ENCODE measurements around the gene CLOCK. TPM values are rescaled to one million over a fixed set of nuclear protein-coding genes. Genes with fewer than 3 reads are reported as not detected.
A peak's percentile ranks its signal among the peaks of the same experiment; 100 is the strongest.
"Not testable (repeated sequence)": the region's sequence is repeated elsewhere in the genome, so short reads cannot be mapped to it uniquely, and the experiment has no call there.

CLOCK gene
- 8.6 TPM for polyA plus RNA-seq (2013, experiment 1 of 2)
- polyA plus RNA-seq (2013, experiment 2 of 2) = 9.3 TPM

GRCh38 chr4:55546756-55547465, at the start of gene CLOCK:
Gene CLOCK, minus strand, starts transcription at chr4:55546909. Its CDS starts 64,124 bp downstream, at chr4:55482785.
- H2BK12ac ChIP-seq (ENCODE audit: low read length) = no peak within 1 kb of the TSS
- no peaks in the 10 kb centered on the region for H3K9me3 ChIP-seq (replicated peaks in 1 of 2; ENCODE audit: control insufficient read depth in 2 of 2, insufficient read depth in 1 of 2, low read depth in 1 of 2, low read length in 2 of 2)
- no peaks in the 10 kb centered on the region for H3K27me3 ChIP-seq (ENCODE audit: control insufficient read depth in 3 of 3, insufficient read depth in 3 of 3, low read depth in 1 of 3, low read length in 3 of 3)
- peak; percentile 92 for DNase-seq (ENCODE audit: low spot score)
- peaks cover 2% of the 10 kb centered on the region for H3K79me1 ChIP-seq (ENCODE audit: low read depth, low read length)
- H3K4me3 ChIP-seq (ENCODE audit: low read length in 2 of 2) = peak within 1 kb of the TSS; percentile 82 to 90
- peak within 1 kb of the TSS; percentile 86 for H3K9ac ChIP-seq (ENCODE audit: low read depth, low read length, poor library complexity)
- H3K14ac ChIP-seq (ENCODE audit: low read length) = peak within 1 kb of the TSS; percentile 94
- H2BK120ac ChIP-seq (ENCODE audit: low read depth, low read length) = no peak within 1 kb of the TSS
- peak within 1 kb of the TSS; percentile 98 for H2AFZ ChIP-seq (ENCODE audit: low read length)
- H3K23ac ChIP-seq (ENCODE audit: low read depth, low read length, poor library complexity) = peak within 1 kb of the TSS; percentile 98
- H2BK5ac ChIP-seq (ENCODE audit: low read length) = peak within 1 kb of the TSS; percentile 94
- no CpG with 5 or more reads among the region's 71 CpGs for WGBS, 2 donors (ENCODE audit: extremely low coverage in 2 of 2, insufficient read length in 2 of 2, insufficient replicate concordance in 1 of 2)
- H3K4ac ChIP-seq (ENCODE audit: low read length) = peak within 1 kb of the TSS; percentile 23
- peak within 1 kb of the TSS; percentile 72 for H3K4me2 ChIP-seq (ENCODE audit: insufficient read depth, low read length, poor library complexity, severe bottlenecking)
- H4K8ac ChIP-seq (ENCODE audit: low read depth, low read length) = peak within 1 kb of the TSS; percentile 43
- no peak within 1 kb of the TSS for H4K91ac ChIP-seq (ENCODE audit: low read depth, low read length, poor library complexity)
- H3K18ac ChIP-seq (ENCODE audit: low read length) = peak within 1 kb of the TSS; percentile 96
- peaks cover 0 to 10% of the 10 kb centered on the region in 2 donors for H3K4me1 ChIP-seq (ENCODE audit: control insufficient read depth in 2 of 2, insufficient read depth in 1 of 2, low read depth in 1 of 2, low read length in 2 of 2)
- H2AK5ac ChIP-seq (ENCODE audit: low read depth, low read length) = no peak within 1 kb of the TSS
- H3K27ac ChIP-seq (replicated peaks; ENCODE audit: low read length) = peak within 1 kb of the TSS; percentile 88
- no peak within 1 kb of the TSS for H2BK15ac ChIP-seq (ENCODE audit: low read length)
- no peaks in the 10 kb centered on the region for H3K36me3 ChIP-seq (replicated peaks in 1 of 2; ENCODE audit: control insufficient read depth in 2 of 2, insufficient read depth in 2 of 2, low read length in 2 of 2)

- Histone ChIP-seq H3K79me1 (ENCODE audit: low read depth, low read length) (no peaks in the 10 kb centered on the region), H2AK5ac (ENCODE audit: low read depth, low read length) (peak within 1 kb of the TSS; percentile 61), H3K18ac (ENCODE audit: low read length) (peak within 1 kb of the TSS; percentile 27), H3K23ac (ENCODE audit: low read depth, low read length, poor library complexity) (peak within 1 kb of the TSS; percentile 34), H3K9ac (ENCODE audit: low read depth, low read length, poor library complexity) (no peak within 1 kb of the TSS), H4K8ac (ENCODE audit: low read depth, low read length) (no peak within 1 kb of the TSS), H2BK120ac (ENCODE audit: low read depth, low read length) (no peak within 1 kb of the TSS), H3K27ac (replicated peaks; ENCODE audit: low read length) (no peak within 1 kb of the TSS), H3K36me3 (replicated peaks in 1 of 2; ENCODE audit: control insufficient read depth in 2 of 2, insufficient read depth in 2 of 2, low read length in 2 of 2) (peaks cover 0 to 36% of the 10 kb centered on the region in 2 donors), H3K27me3 (ENCODE audit: control insufficient read depth in 3 of 3, insufficient read depth in 3 of 3, low read depth in 1 of 3, low read length in 3 of 3) (no peaks in the 10 kb centered on the region), H2BK5ac (ENCODE audit: low read length) (no peak within 1 kb of the TSS), H3K9me3 (replicated peaks in 1 of 2; ENCODE audit: control insufficient read depth in 2 of 2, insufficient read depth in 1 of 2, low read depth in 1 of 2, low read length in 2 of 2) (peaks cover 0 to 3% of the 10 kb centered on the region in 2 donors), H3K4me2 (ENCODE audit: insufficient read depth, low read length, poor library complexity, severe bottlenecking) (no peak within 1 kb of the TSS), H4K91ac (ENCODE audit: low read depth, low read length, poor library complexity) (no peak within 1 kb of the TSS), H2BK15ac (ENCODE audit: low read length) (no peak within 1 kb of the TSS), H2BK12ac (ENCODE audit: low read length) (no peak within 1 kb of the TSS), H2AFZ (ENCODE audit: low read length) (no peak within 1 kb of the TSS), H3K4me1 (ENCODE audit: control insufficient read depth in 2 of 2, insufficient read depth in 1 of 2, low read depth in 1 of 2, low read length in 2 of 2) (no peaks in the 10 kb centered on the region), H3K4me3 (ENCODE audit: low read length in 2 of 2) (no peak within 1 kb of the TSS), H3K14ac (ENCODE audit: low read length) (no peak within 1 kb of the TSS), H3K4ac (ENCODE audit: low read length) (no peak within 1 kb of the TSS)
- WGBS, 2 donors (ENCODE audit: extremely low coverage in 2 of 2, insufficient read length in 2 of 2, insufficient replicate concordance in 1 of 2) = no CpG with 5 or more reads among the region's 24 CpGs
- DNase-seq (ENCODE audit: low spot score) = no peak
Measured at GRCh38 chr4:55592014-55592413, 45.3 kb upstream of the CLOCK start, which contains the start of gene PDCL2. Gene PDCL2, minus strand, starts transcription at chr4:55592245. Its CDS starts 136 bp downstream, at chr4:55592109.

GRCh38 chr4:55588160-55588559, 41.5 kb upstream of the CLOCK start:
- WGBS, 2 donors (ENCODE audit: extremely low coverage in 2 of 2, insufficient read length in 2 of 2, insufficient replicate concordance in 1 of 2) = no CpG with 5 or more reads among the region's 2 CpGs
- H2BK5ac ChIP-seq (ENCODE audit: low read length) = no peak overlapping the region
- no peak overlapping the region for H3K4me3 ChIP-seq (ENCODE audit: low read length in 2 of 2)
- H3K27ac ChIP-seq (replicated peaks; ENCODE audit: low read length) = no peak overlapping the region
- H3K9me3 ChIP-seq (replicated peaks in 1 of 2; ENCODE audit: control insufficient read depth in 2 of 2, insufficient read depth in 1 of 2, low read depth in 1 of 2, low read length in 2 of 2) = peaks cover 0 to 10% of the 10 kb centered on the region in 2 donors
- no peak overlapping the region for H3K9ac ChIP-seq (ENCODE audit: low read depth, low read length, poor library complexity)
- H2AK5ac ChIP-seq (ENCODE audit: low read depth, low read length) = no peak overlapping the region
- no peak overlapping the region for H3K18ac ChIP-seq (ENCODE audit: low read length)
- H3K14ac ChIP-seq (ENCODE audit: low read length) = no peak overlapping the region
- no peak overlapping the region for H3K4me2 ChIP-seq (ENCODE audit: insufficient read depth, low read length, poor library complexity, severe bottlenecking)
- H3K4ac ChIP-seq (ENCODE audit: low read length) = no peak overlapping the region
- H2AFZ ChIP-seq (ENCODE audit: low read length) = no peak overlapping the region
- H3K4me1 ChIP-seq (ENCODE audit: control insufficient read depth in 2 of 2, insufficient read depth in 1 of 2, low read depth in 1 of 2, low read length in 2 of 2) = no peaks in the 10 kb centered on the region
- H2BK15ac ChIP-seq (ENCODE audit: low read length) = no peak overlapping the region
- H2BK120ac ChIP-seq (ENCODE audit: low read depth, low read length) = no peak overlapping the region
- no peak overlapping the region for H4K91ac ChIP-seq (ENCODE audit: low read depth, low read length, poor library complexity)
- H3K79me1 ChIP-seq (ENCODE audit: low read depth, low read length) = no peaks in the 10 kb centered on the region
- DNase-seq (ENCODE audit: low spot score) = no peak
- H3K36me3 ChIP-seq (replicated peaks in 1 of 2; ENCODE audit: control insufficient read depth in 2 of 2, insufficient read depth in 2 of 2, low read length in 2 of 2) = peaks cover 0 to 13% of the 10 kb centered on the region in 2 donors
- H2BK12ac ChIP-seq (ENCODE audit: low read length) = no peak overlapping the region
- H3K27me3 ChIP-seq (ENCODE audit: control insufficient read depth in 3 of 3, insufficient read depth in 3 of 3, low read depth in 1 of 3, low read length in 3 of 3) = no peaks in the 10 kb centered on the region
- H4K8ac ChIP-seq (ENCODE audit: low read depth, low read length) = no peak overlapping the region
- H3K23ac ChIP-seq (ENCODE audit: low read depth, low read length, poor library complexity) = no peak overlapping the region

- not testable (repeated sequence) for H2AK5ac ChIP-seq (ENCODE audit: low read depth, low read length); H3K18ac ChIP-seq (ENCODE audit: low read length); H3K14ac ChIP-seq (ENCODE audit: low read length); H3K27ac ChIP-seq (replicated peaks; ENCODE audit: low read length); H2AFZ ChIP-seq (ENCODE audit: low read length); H2BK12ac ChIP-seq (ENCODE audit: low read length); H4K8ac ChIP-seq (ENCODE audit: low read depth, low read length); H2BK120ac ChIP-seq (ENCODE audit: low read depth, low read length); H3K4me3 ChIP-seq (ENCODE audit: low read length in 2 of 2); H3K9ac ChIP-seq (ENCODE audit: low read depth, low read length, poor library complexity); H2BK5ac ChIP-seq (ENCODE audit: low read length); H3K9me3 ChIP-seq (replicated peaks in 1 of 2; ENCODE audit: control insufficient read depth in 2 of 2, insufficient read depth in 1 of 2, low read depth in 1 of 2, low read length in 2 of 2); H3K4ac ChIP-seq (ENCODE audit: low read length); H2BK15ac ChIP-seq (ENCODE audit: low read length); H3K23ac ChIP-seq (ENCODE audit: low read depth, low read length, poor library complexity); H3K36me3 ChIP-seq (replicated peaks in 1 of 2; ENCODE audit: control insufficient read depth in 2 of 2, insufficient read depth in 2 of 2, low read length in 2 of 2); H4K91ac ChIP-seq (ENCODE audit: low read depth, low read length, poor library complexity); H3K4me1 ChIP-seq (ENCODE audit: control insufficient read depth in 2 of 2, insufficient read depth in 1 of 2, low read depth in 1 of 2, low read length in 2 of 2); H3K27me3 ChIP-seq (ENCODE audit: control insufficient read depth in 3 of 3, insufficient read depth in 3 of 3, low read depth in 1 of 3, low read length in 3 of 3); DNase-seq (ENCODE audit: low spot score); H3K79me1 ChIP-seq (ENCODE audit: low read depth, low read length); H3K4me2 ChIP-seq (ENCODE audit: insufficient read depth, low read length, poor library complexity, severe bottlenecking)
- WGBS, 2 donors (ENCODE audit: extremely low coverage in 2 of 2, insufficient read length in 2 of 2, insufficient replicate concordance in 1 of 2) = no CpG with 5 or more reads among the region's 2 CpGs
Measured at GRCh38 chr4:55582773-55583172, 36.1 kb upstream of the CLOCK start.
